Smooth muscle cell (in vitro differentiated cells): ENCODE measurements around the gene GALNTL6. TPM values are rescaled to one million over a fixed set of nuclear protein-coding genes. Genes with fewer than 3 reads are reported as not detected.

Experiments used
- DNase-seq: peaks from one replicate; lab custom pipeline; 2025; ENCODE audit not compliant: unreplicated experiment; lab: John Stamatoyannopoulos, UW
- H2AFZ ChIP-seq: fragments of 200-600 bp; sonication (generic); 2 replicates; pipeline ENCODE4 v1.6.0; 2016; ENCODE audit warnings: antibody characterized with exemption, low read depth, mild to moderate bottlenecking
- H3F3A ChIP-seq: fragments of 200-600 bp; sonication (generic); 2 replicates; pipeline ENCODE4 v1.6.0; 2017; ENCODE audit warnings: antibody characterized with exemption, low read depth
- H3K27ac ChIP-seq: fragments of 200-600 bp; sonication (generic); 2 replicates; pipeline ENCODE4 v1.5.1; 2016; ENCODE audit warnings: low read depth, mild to moderate bottlenecking
- H3K27me3 ChIP-seq: fragments of 200-600 bp; sonication (generic); 2 replicates; pipeline ENCODE4 v1.6.1; 2016; ENCODE audit warnings: low read depth, mild to moderate bottlenecking
- H3K36me3 ChIP-seq: fragments of 200-600 bp; sonication (generic); 2 replicates; pipeline ENCODE4 v1.5.1; 2016; ENCODE audit warnings: low read depth
- H3K4me1 ChIP-seq: fragments of 200-600 bp; sonication (generic); 2 replicates; pipeline ENCODE4 v1.5.1; 2016; ENCODE audit warnings: low read depth
- H3K4me2 ChIP-seq: fragments of 200-600 bp; sonication (generic); 2 replicates; pipeline ENCODE4 v1.6.0; 2016; ENCODE audit warnings: mild to moderate bottlenecking
- H3K4me3 ChIP-seq: fragments of 200-600 bp; sonication (generic); 2 replicates; pipeline ENCODE4 v1.5.1; 2016; ENCODE audit warnings: mild to moderate bottlenecking
- H3K79me2 ChIP-seq: fragments of 200-600 bp; sonication (generic); 2 replicates; pipeline ENCODE4 v1.6.0; 2016; ENCODE audit warnings: low read depth, mild to moderate bottlenecking
- H3K9ac ChIP-seq: fragments of 200-600 bp; sonication (generic); 2 replicates; pipeline ENCODE4 v1.6.0; 2016; ENCODE audit warnings: low read depth
- H3K9me3 ChIP-seq: fragments of 200-600 bp; sonication (generic); replicated peaks from 2 replicates; pipeline ENCODE4 v1.5.1; 2016; ENCODE audit warnings: low read depth
- H4K20me1 ChIP-seq: fragments of 200-600 bp; sonication (generic); 2 replicates; pipeline ENCODE4 v1.6.0; 2016; ENCODE audit warnings: low read depth
- CTCF ChIP-seq: fragments of 200-600 bp; sonication (generic); IDR thresholded peaks from 2 replicates; pipeline ENCODE4 v1.5.1; 2017; ENCODE audit warnings: borderline replicate concordance, mild to moderate bottlenecking, antibody characterized with exemption; ENCODE audit not compliant: insufficient read depth, poor library complexity, severe bottlenecking
- WGBS: methylation state at CpG from one replicate; pipeline ENCODE4 v1.1.7; 2016; ENCODE audit warnings: low lambda C conversion rate; 5-methylcytosine and 5-hydroxymethylcytosine counted together
- polyA plus RNA-seq: library from polyadenylated mRNA; unstranded; fragments of >200 nt; fragmentation: Nextera tagmentation; extraction: Ambion mirVana; gene quantifications from 2 replicates; pipeline ENCODE4 v1.2.1, GENCODE V29; 2016
- total RNA-seq: library from RNA; depleted of rRNA; stranded (reverse); fragments of >200 nt; gene quantifications from 2 replicates; pipeline ENCODE4 v1.2.3, GENCODE V29; 2014

GALNTL6 gene
- total and polyA plus RNA-seq, 2 experiments from 2014 or later: 0.18 to 1.3 TPM

- TF ChIP-seq CTCF: no peak
- Histone ChIP-seq H4K20me1 (no peaks in the 10 kb centered on the region), H3K4me3 (no peak overlapping the region), H3K27ac (no peak overlapping the region), H3K27me3 (no peaks in the 10 kb centered on the region), H3F3A (no peaks in the 10 kb centered on the region), H3K36me3 (no peaks in the 10 kb centered on the region), H3K9me3 (no peaks in the 10 kb centered on the region), H3K4me2 (no peak overlapping the region), H3K79me2 (no peaks in the 10 kb centered on the region), H3K9ac (no peak overlapping the region), H3K4me1 (no peaks in the 10 kb centered on the region), H2AFZ (no peak overlapping the region)
- 96% methylated on average over 1 of the region's 1 CpG for WGBS
- no peak for DNase-seq
Observed at GRCh38 chr4:172938870-172939269, 1125.7 kb downstream of the GALNTL6 start.

- no peak for DNase-seq
- H3K27me3 ChIP-seq: peaks cover 7% of the 10 kb centered on the region
- WGBS: 79% methylated on average over 3 of the region's 3 CpGs
Observed at GRCh38 chr4:172942840-172943239, 1129.6 kb downstream of the GALNTL6 start.

GRCh38 chr4:172945611-172946010 is 1132.4 kb downstream of the GALNTL6 start:
- Histone ChIP-seq H3K4me3 (no peak overlapping the region), H4K20me1 (no peaks in the 10 kb centered on the region), H3K36me3 (no peaks in the 10 kb centered on the region), H3K9me3 (no peaks in the 10 kb centered on the region), H2AFZ (no peak overlapping the region), H3K27ac (no peak overlapping the region), H3K9ac (no peak overlapping the region), H3K79me2 (no peaks in the 10 kb centered on the region), H3F3A (no peaks in the 10 kb centered on the region), H3K4me2 (no peak overlapping the region), H3K4me1 (no peaks in the 10 kb centered on the region), H3K27me3 (peaks cover 10% of the 10 kb centered on the region)
- no peak for TF ChIP-seq CTCF
- DNase-seq: no peak

More at GRCh38 chr4:172942840-172943239, 1129.6 kb downstream of the GALNTL6 start:
- H3K27ac ChIP-seq: no peak overlapping the region
- no peaks in the 10 kb centered on the region for H3K79me2 ChIP-seq
- H3K9me3 ChIP-seq: no peaks in the 10 kb centered on the region
- no peaks in the 10 kb centered on the region for H3F3A ChIP-seq
- H3K4me2 ChIP-seq: no peak overlapping the region
- H3K36me3 ChIP-seq: no peaks in the 10 kb centered on the region
- no peak overlapping the region for H3K9ac ChIP-seq
- H4K20me1 ChIP-seq: no peaks in the 10 kb centered on the region
- no peak for TF ChIP-seq CTCF
- H3K4me1 ChIP-seq: no peaks in the 10 kb centered on the region
- H2AFZ ChIP-seq: no peak overlapping the region
- H3K4me3 ChIP-seq: no peak overlapping the region

GRCh38 chr4:172946503-172946902 is 1133.3 kb downstream of the GALNTL6 start:
- Histone ChIP-seq H3K27ac (no peak overlapping the region), H3K4me1 (no peaks in the 10 kb centered on the region), H3K79me2 (no peaks in the 10 kb centered on the region), H3K36me3 (no peaks in the 10 kb centered on the region), H3K4me2 (no peak overlapping the region), H4K20me1 (no peaks in the 10 kb centered on the region), H3K4me3 (no peak overlapping the region), H3K27me3 (peaks cover 10% of the 10 kb centered on the region), H3F3A (no peaks in the 10 kb centered on the region), H3K9ac (no peak overlapping the region), H2AFZ (no peak overlapping the region), H3K9me3 (no peaks in the 10 kb centered on the region)
- DNase-seq: no peak
- no peak for TF ChIP-seq CTCF
- 85% methylated on average over 1 of the region's 1 CpG for WGBS
